OCI-LY1 (cell line): ENCODE data around the gene MFF.

ENCODE experiments used
- EZH2 ChIP-seq: fragments of 200-600 bp; sonication (generic), shearing (Covaris generic); IDR thresholded peaks from 2 replicates; pipeline ENCODE4 v1.8.0; 2017; ENCODE audit warnings: borderline replicate concordance, mixed run types, mild to moderate bottlenecking, antibody characterized with exemption, low read length, moderate library complexity, mixed read lengths
- TF ChIP-seq, protein P1 (sequence below): fragments of 200-600 bp; sonication (generic), shearing (Covaris generic); IDR thresholded peaks from 2 replicates; pipeline ENCODE4 v1.5.1; 2017; ENCODE audit warnings: mild to moderate bottlenecking, antibody characterized with exemption, low read length, moderate library complexity, mixed read lengths

DNA sequence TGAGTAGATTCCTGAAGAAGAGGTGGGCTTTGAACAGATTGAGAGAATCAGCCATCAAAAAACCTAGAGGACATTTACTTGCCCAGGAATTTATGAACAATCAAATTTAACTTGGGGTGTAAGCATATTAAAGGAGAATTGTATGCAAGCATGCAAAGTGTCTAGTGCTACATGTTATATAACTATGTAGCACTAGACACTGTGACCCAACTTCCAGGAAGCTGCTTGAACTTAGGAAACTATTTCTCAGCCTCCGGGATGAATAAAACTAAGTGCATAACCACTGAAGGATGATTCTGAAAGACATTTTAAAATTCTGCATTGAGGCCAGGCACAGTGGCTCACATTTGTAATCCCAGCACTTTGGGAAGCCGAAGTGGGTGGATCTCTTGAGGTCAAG is 12.4 kb downstream of the MFF start:
- TF ChIP-seq, protein P1, sequence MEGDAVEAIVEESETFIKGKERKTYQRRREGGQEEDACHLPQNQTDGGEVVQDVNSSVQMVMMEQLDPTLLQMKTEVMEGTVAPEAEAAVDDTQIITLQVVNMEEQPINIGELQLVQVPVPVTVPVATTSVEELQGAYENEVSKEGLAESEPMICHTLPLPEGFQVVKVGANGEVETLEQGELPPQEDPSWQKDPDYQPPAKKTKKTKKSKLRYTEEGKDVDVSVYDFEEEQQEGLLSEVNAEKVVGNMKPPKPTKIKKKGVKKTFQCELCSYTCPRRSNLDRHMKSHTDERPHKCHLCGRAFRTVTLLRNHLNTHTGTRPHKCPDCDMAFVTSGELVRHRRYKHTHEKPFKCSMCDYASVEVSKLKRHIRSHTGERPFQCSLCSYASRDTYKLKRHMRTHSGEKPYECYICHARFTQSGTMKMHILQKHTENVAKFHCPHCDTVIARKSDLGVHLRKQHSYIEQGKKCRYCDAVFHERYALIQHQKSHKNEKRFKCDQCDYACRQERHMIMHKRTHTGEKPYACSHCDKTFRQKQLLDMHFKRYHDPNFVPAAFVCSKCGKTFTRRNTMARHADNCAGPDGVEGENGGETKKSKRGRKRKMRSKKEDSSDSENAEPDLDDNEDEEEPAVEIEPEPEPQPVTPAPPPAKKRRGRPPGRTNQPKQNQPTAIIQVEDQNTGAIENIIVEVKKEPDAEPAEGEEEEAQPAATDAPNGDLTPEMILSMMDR, result no peak
- no peak for TF ChIP-seq EZH2
